OCI-LY7 (cell line): ENCODE results near the gene CDHR5. TPM values are rescaled to one million over a fixed set of nuclear protein-coding genes. Genes with fewer than 3 reads are reported as not detected.
"Not testable (repeated sequence)": the region's sequence is repeated elsewhere in the genome, so short reads cannot be mapped to it uniquely, and the experiment has no call there.

Experiments
- BruUV-seq: library from RNA; stranded (reverse); fragments of 400-500 nt; replicated peaks from 2 replicates; lab custom pipeline; 2021; lab: Mats Ljungman, UMichigan
- CTCF ChIA-PET: fragments of 300-600 bp; sonication (Branson Sonifier 250); formaldehyde crosslinking; loops from one replicate; lab custom pipeline; 2022; ENCODE audit warnings: antibody characterized with exemption; ENCODE audit not compliant: unreplicated experiment; lab: Charles Lee
- POLR2A ChIA-PET: fragments of 300-600 bp; sonication (Branson Sonifier 250); formaldehyde crosslinking; loops from one replicate; lab custom pipeline; 2022; ENCODE audit warnings: antibody characterized with exemption; lab: Charles Lee
- DNase-seq: peaks from one replicate; pipeline ENCODE4 v3.0.0-alpha.2; 2015; ENCODE audit warnings: low spot score
- H2AFZ ChIP-seq: fragments of 200-600 bp; sonication (generic), shearing (Covaris generic); 2 replicates; pipeline ENCODE4 v1.6.1; 2014; ENCODE audit warnings: mild to moderate bottlenecking, antibody characterized with exemption, low read length, moderate library complexity
- H3K27ac ChIP-seq: fragments of 200-600 bp; sonication (generic); 2 replicates; pipeline ENCODE4 v1.5.1; 2014; ENCODE audit warnings: mixed run types, low read depth, mild to moderate bottlenecking, moderate library complexity, low read length, inconsistent platforms; ENCODE audit not compliant: poor library complexity, severe bottlenecking
- H3K36me3 ChIP-seq: fragments of 200-600 bp; sonication (generic); 2 replicates; pipeline ENCODE4 v1.6.1; 2014; ENCODE audit warnings: mild to moderate bottlenecking, antibody characterized with exemption, low read length, moderate library complexity, mixed read lengths; ENCODE audit not compliant: insufficient read depth
- H3K4me1 ChIP-seq: fragments of 200-600 bp; sonication (generic); 2 replicates; pipeline ENCODE4 v1.5.1; 2014; ENCODE audit warnings: mild to moderate bottlenecking, low read length; ENCODE audit not compliant: insufficient read depth, poor library complexity, severe bottlenecking
- H3K4me2 ChIP-seq: fragments of 200-600 bp; sonication (generic); 2 replicates; pipeline ENCODE4 v1.6.1; 2014; ENCODE audit warnings: mild to moderate bottlenecking, low read length
- H3K4me3 ChIP-seq: fragments of 200-600 bp; sonication (generic); 2 replicates; pipeline ENCODE4 v1.5.1; 2014; ENCODE audit warnings: mild to moderate bottlenecking, low read depth, low read length; ENCODE audit not compliant: poor library complexity, severe bottlenecking
- H3K79me2 ChIP-seq: fragments of 200-600 bp; sonication (generic); 2 replicates; pipeline ENCODE4 v1.6.1; 2016; ENCODE audit warnings: low read depth, mild to moderate bottlenecking, low read length, moderate library complexity, mixed read lengths; ENCODE audit not compliant: insufficient read depth
- H3K9me2 ChIP-seq: fragments of 200-600 bp; sonication (generic); 2 replicates; pipeline ENCODE4 v1.6.1; 2016; ENCODE audit warnings: mild to moderate bottlenecking, low read length, mixed read lengths; ENCODE audit not compliant: insufficient read depth
- H3K9me3 ChIP-seq: fragments of 200-600 bp; sonication (generic); 2 replicates; pipeline ENCODE4 v1.6.1; 2014; ENCODE audit warnings: mild to moderate bottlenecking, mixed run types, low read length, mixed read lengths
- H4K20me1 ChIP-seq: fragments of 200-600 bp; sonication (generic); 2 replicates; pipeline ENCODE4 v1.6.1; 2014; ENCODE audit warnings: mild to moderate bottlenecking, antibody characterized with exemption, low read length, moderate library complexity, mixed read lengths; ENCODE audit not compliant: insufficient read depth
- EZH2phosphoT487 ChIP-seq: fragments of 200-600 bp; sonication (generic); IDR thresholded peaks from 2 replicates; pipeline ENCODE4 v1.6.1; 2018; ENCODE audit warnings: low read depth, borderline replicate concordance, mild to moderate bottlenecking, mixed run types, antibody characterized with exemption, low read length, moderate library complexity, mixed read lengths
- intact Hi-C: fragments of 100-400 bp; cut with micrococcal nuclease; formaldehyde crosslinking; loops from one replicate; pipeline ENCODE4 v1.10.0; 2022; ENCODE audit not compliant: unreplicated experiment
- total RNA-seq, 2 experiments: library from RNA; depleted of rRNA in 1 of 2; stranded (reverse); fragments of >200 nt in 1 of 2; shearing (Covaris generic) in 1 of 2; gene quantifications; 2 replicates each; pipeline ENCODE4 v1.2.3, GENCODE V29; 2014 to 2022
- TF ChIP-seq, protein P1 (sequence below): fragments of 200-600 bp; sonication (generic); conservative IDR thresholded peaks from 2 replicates; pipeline ENCODE4 v1.5.1; 2014; ENCODE audit warnings: mild to moderate bottlenecking, antibody characterized with exemption, low read length, moderate library complexity, mixed read lengths

CDHR5 gene
- total RNA-seq, 2 experiments from 2014 or later = not detected

DNA sequence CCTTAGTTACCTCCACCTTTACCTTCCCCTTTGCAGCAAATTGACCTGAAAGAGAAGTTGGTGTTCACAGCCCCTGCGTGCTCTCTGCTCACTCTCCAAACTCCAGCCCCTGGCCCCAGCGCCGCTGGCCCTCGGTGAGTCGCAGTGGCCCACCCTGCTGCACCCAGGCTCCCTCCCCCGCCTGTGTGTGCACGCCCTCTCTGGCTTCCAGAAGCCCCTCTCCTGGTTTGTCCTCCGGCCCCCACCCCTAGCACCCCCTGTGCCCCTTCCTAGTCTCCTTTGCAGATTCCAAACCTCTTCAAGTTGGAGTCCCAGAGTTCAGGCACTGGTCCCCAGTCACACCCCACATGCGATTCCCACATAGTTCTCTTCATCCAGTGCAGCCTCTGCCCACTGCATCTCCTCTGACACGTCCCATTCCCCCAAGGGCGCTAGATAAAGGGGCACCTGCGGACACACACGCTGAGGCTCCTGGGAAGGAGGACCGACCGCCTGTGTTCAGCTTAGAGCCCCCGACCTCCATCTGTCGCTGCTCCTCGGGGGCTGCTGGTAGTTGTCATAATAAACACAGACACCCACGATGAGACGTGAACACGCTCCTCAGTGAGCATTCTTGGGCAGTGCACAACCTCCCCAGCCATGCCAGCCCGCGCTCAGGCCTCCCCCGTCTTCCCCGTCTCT is 50.0 kb downstream of the CDHR5 start:
- no TSS peak for BruUV-seq
- Histone ChIP-seq H3K4me1 (peaks cover 38% of the 10 kb centered on the region), H3K4me2 (peak overlapping the region; percentile 74), H3K27ac (no peak overlapping the region), H3K9me3 (no peaks in the 10 kb centered on the region), H4K20me1 (peaks cover 26% of the 10 kb centered on the region), H2AFZ (peak overlapping the region; percentile 27), H3K36me3 (peaks cover 14% of the 10 kb centered on the region; the same call in 1 of the 2 replicates), H3K9me2 (no peaks in the 10 kb centered on the region), H3K4me3 (peak overlapping the region; percentile 67), H3K79me2 (peaks cover 30% of the 10 kb centered on the region)
- intact Hi-C loops = loop anchor here (5.0 kb wide), 2 partner anchors 43 to 233 kb away; partner anchors contain the start of genes IRF7, PIDD1 and RPLP2
- ChIA-PET CTCF (no interaction called here), POLR2A (interaction anchor here (1.4 kb wide), 1 partner anchor 13 kb away, joined by 3 read pairs; no protein-coding TSS in a partner anchor)
- no peak for TF ChIP-seq EZH2phosphoT487
- TF ChIP-seq, protein P1, sequence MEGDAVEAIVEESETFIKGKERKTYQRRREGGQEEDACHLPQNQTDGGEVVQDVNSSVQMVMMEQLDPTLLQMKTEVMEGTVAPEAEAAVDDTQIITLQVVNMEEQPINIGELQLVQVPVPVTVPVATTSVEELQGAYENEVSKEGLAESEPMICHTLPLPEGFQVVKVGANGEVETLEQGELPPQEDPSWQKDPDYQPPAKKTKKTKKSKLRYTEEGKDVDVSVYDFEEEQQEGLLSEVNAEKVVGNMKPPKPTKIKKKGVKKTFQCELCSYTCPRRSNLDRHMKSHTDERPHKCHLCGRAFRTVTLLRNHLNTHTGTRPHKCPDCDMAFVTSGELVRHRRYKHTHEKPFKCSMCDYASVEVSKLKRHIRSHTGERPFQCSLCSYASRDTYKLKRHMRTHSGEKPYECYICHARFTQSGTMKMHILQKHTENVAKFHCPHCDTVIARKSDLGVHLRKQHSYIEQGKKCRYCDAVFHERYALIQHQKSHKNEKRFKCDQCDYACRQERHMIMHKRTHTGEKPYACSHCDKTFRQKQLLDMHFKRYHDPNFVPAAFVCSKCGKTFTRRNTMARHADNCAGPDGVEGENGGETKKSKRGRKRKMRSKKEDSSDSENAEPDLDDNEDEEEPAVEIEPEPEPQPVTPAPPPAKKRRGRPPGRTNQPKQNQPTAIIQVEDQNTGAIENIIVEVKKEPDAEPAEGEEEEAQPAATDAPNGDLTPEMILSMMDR = no peak
- DNase-seq = no peak

DNA sequence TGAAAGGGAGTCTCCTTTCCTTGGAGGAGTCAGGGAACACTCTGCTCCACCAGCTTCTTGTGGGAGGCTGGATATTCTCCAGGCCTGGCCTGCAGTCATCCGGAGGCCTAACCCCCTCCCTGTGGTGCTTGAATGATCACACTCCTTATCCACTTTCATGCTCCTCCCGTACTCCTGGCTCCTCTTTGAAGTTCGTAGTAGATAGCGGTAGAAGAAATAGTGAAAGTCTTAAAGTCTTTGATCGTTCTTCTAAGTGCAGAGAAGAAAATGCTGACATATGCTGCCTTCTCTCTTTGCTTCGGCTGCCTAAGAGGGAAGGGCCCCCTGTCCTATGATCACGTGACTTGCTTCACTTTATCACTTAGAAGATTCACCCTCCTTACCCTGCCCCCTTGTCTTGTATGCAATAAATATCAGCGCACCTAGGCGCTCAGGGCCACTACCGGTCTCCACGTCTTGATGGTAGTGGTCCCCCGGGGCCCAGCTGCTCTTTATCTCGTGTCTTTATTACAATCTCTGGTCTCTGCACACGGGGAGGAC is 50.7 kb downstream of the CDHR5 start:
- peaks cover 24% of the 10 kb centered on the region for H3K79me2 ChIP-seq
- CTCF ChIA-PET, H2AFZ ChIP-seq, POLR2A ChIA-PET, H3K27ac ChIP-seq, H3K9me2 ChIP-seq, BruUV-seq, H3K36me3 ChIP-seq, H3K9me3 ChIP-seq, H3K4me3 ChIP-seq, intact Hi-C loops, DNase-seq: not testable (repeated sequence)
- H4K20me1 ChIP-seq = peaks cover 20% of the 10 kb centered on the region
- H3K4me1 ChIP-seq = peaks cover 36% of the 10 kb centered on the region
- peak overlapping the region; percentile 74; the same call in 1 of the 2 replicates for H3K4me2 ChIP-seq

DNA sequence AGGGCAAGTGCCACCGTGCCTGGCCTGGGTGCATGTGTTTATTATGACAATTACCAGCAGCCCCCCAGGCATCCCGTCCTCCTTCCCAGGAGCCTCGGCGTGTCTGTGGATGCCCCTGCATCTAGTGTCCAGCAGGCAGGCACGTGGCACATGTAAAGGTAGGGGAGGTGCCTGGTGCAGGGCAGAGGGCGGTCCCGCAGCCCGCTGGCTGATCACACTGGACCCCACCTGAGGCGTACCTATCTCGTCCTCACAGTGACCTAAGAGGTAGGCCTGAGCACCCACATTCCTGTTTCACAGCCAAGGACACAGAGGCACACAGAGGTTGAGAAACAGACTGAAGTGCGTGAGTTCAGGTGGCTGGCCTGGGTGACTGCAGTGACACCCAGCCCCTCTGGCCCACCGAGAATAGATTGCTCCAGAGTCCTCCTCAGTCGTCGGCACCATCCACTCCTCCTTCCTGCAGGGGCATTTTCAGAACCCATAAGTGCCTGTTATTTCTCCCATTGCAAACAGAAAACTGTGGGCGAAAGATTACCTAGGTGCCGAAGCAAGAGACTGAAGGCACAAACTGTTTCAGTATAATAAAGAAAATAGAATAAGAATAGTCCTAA is 51.5 kb downstream of the CDHR5 start:
- H3K4me3 ChIP-seq = no peak overlapping the region
- no peak overlapping the region for H3K27ac ChIP-seq
- intact Hi-C loops = no loop called here
- BruUV-seq = no TSS peak
- ChIA-PET CTCF (no interaction called here), POLR2A (no interaction called here)
- TF ChIP-seq, protein P1 = no peak
- no peak for TF ChIP-seq EZH2phosphoT487
- no peak overlapping the region for H2AFZ ChIP-seq
- no peak overlapping the region for H3K4me2 ChIP-seq
- no peak for DNase-seq
- H4K20me1 ChIP-seq = peaks cover 14% of the 10 kb centered on the region; the same call in 1 of the 2 replicates
- peaks cover 2% of the 10 kb centered on the region; the same call in 1 of the 2 replicates for H3K36me3 ChIP-seq
- H3K79me2 ChIP-seq = peaks cover 15% of the 10 kb centered on the region
- H3K9me3 ChIP-seq = no peaks in the 10 kb centered on the region
- H3K9me2 ChIP-seq = no peaks in the 10 kb centered on the region
- H3K4me1 ChIP-seq = peaks cover 30% of the 10 kb centered on the region
